ENCODE measurements around the gene PRRC2B.

GRCh38 chr9:131469356-131469755 is 75.5 kb downstream of the PRRC2B start:
- TF ChIP-seq CTCF (IDR thresholded peaks at IDR 0.05; ENCODE audit: low read length) (no peak), EZH2phosphoT487 (IDR thresholded peaks at IDR 0.05; ENCODE audit: low read length) (no peak), EZH2 (optimal IDR thresholded peaks at IDR 0.05; ENCODE audit: low read depth, low read length) (no peak)
